ENCODE data around the gene CACNA1C. TPM values are rescaled to one million over a fixed set of nuclear protein-coding genes. Genes with fewer than 3 reads are reported as not detected.

Gene CACNA1C
- total RNA-seq, 1 experiment from 2014 or later: not detected

DNA sequence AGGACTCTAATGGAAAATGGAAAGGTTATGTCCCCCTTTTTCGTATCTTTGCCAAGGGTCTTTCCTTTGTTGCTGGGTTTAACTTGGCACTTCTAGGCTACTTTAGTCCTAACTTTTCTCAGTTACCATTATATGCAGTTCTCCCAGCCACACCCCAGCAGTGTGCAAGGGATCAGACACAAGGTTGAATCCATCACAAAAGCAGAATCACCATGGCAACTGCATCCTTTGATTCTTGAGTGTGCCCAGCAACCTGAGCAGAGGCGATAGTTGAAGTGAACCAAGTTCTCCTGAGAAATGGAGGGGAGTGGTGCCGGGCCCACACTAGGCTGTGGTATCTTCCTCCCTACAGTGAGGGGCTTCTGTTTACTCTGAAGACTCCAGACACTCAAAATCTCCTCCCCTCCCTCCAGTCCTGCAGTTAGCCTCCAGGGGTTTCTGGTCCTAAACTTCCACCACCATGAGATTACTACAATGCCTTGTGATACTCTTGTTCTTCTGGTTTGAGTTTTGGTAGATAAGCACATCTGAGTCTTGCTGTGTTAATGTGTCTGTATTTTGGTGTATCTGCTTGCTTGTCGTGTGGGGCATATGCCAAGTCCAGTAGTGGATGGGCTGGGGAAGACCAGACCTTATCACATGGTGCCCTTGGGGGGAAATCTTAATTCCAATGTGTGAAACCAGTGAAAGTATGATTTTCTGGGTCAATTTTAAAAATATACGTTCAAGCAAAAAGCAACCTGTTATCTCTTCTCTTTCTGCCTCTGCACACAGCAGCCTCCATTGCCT, 183.9 kb downstream of the CACNA1C start:
- H3K9me2 ChIP-seq (ENCODE audit: insufficient read depth): no peaks in the 10 kb centered on the region
- no TSS peak for BruUV-seq (replicated peaks)
- peaks cover 73% of the 10 kb centered on the region for H3K27me3 ChIP-seq (ENCODE audit: insufficient read depth, low read depth)
- H3K4me2 ChIP-seq: no peak overlapping the region
- no peaks in the 10 kb centered on the region for H4K20me1 ChIP-seq (ENCODE audit: insufficient read depth)
- DNase-seq: no peak
- H3K36me3 ChIP-seq (ENCODE audit: low read depth): no peaks in the 10 kb centered on the region
- H3K9me3 ChIP-seq (ENCODE audit: insufficient read depth, low read depth): no peaks in the 10 kb centered on the region
- no peaks in the 10 kb centered on the region for H3K79me2 ChIP-seq (ENCODE audit: low read depth)
- CTCF ChIA-PET: no interaction called here
- no peaks in the 10 kb centered on the region for H3F3A ChIP-seq (ENCODE audit: insufficient read depth, low read depth)
- intact Hi-C loops (cut with micrococcal nuclease; ENCODE audit: unreplicated experiment): no loop called here
- TF ChIP-seq, protein P1, sequence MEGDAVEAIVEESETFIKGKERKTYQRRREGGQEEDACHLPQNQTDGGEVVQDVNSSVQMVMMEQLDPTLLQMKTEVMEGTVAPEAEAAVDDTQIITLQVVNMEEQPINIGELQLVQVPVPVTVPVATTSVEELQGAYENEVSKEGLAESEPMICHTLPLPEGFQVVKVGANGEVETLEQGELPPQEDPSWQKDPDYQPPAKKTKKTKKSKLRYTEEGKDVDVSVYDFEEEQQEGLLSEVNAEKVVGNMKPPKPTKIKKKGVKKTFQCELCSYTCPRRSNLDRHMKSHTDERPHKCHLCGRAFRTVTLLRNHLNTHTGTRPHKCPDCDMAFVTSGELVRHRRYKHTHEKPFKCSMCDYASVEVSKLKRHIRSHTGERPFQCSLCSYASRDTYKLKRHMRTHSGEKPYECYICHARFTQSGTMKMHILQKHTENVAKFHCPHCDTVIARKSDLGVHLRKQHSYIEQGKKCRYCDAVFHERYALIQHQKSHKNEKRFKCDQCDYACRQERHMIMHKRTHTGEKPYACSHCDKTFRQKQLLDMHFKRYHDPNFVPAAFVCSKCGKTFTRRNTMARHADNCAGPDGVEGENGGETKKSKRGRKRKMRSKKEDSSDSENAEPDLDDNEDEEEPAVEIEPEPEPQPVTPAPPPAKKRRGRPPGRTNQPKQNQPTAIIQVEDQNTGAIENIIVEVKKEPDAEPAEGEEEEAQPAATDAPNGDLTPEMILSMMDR (conservative IDR thresholded peaks at IDR 0.05): no peak
- no peak for TF ChIP-seq EZH2 (IDR thresholded peaks at IDR 0.05; ENCODE audit: low read depth)
- no peaks in the 10 kb centered on the region for H3K4me1 ChIP-seq (replicated peaks; ENCODE audit: insufficient read depth)
- H3K27ac ChIP-seq: no peak overlapping the region
- POLR2A ChIA-PET (ENCODE audit: unreplicated experiment): no interaction called here
- H2AFZ ChIP-seq: no peak overlapping the region
- H3K4me3 ChIP-seq: no peak overlapping the region

DNA sequence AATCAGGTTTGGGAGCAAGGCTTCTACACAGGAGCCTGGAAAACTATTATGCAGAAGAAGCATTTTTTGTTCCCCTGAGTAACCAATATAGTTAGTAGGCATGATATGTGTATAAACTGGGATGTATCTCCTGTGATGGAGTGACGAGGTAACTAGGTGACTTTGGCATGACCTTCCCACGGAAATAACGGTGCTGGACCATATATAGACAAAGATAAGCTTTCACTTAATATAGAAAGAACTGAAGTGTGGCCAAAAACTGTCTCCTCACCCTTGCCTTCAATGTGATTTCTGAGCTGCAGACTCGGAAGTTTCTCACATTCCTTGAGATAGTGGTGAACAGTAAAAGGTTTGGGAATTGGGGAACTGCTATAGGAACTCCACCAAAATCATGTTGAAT, 185.3 kb downstream of the CACNA1C start:
- H3F3A ChIP-seq (ENCODE audit: insufficient read depth, low read depth): no peaks in the 10 kb centered on the region
- H3K4me1 ChIP-seq (replicated peaks; ENCODE audit: insufficient read depth): no peaks in the 10 kb centered on the region
- H3K27ac ChIP-seq: no peak overlapping the region
- BruUV-seq (replicated peaks): no TSS peak
- H3K36me3 ChIP-seq (ENCODE audit: low read depth): no peaks in the 10 kb centered on the region
- no peak for TF ChIP-seq EZH2 (IDR thresholded peaks at IDR 0.05; ENCODE audit: low read depth)
- TF ChIP-seq, protein P1 (conservative IDR thresholded peaks at IDR 0.05): no peak
- H3K9me2 ChIP-seq (ENCODE audit: insufficient read depth): no peaks in the 10 kb centered on the region
- no peak overlapping the region for H3K4me3 ChIP-seq
- H2AFZ ChIP-seq: no peak overlapping the region
- intact Hi-C loops (cut with micrococcal nuclease; ENCODE audit: unreplicated experiment): no loop called here
- POLR2A ChIA-PET (ENCODE audit: unreplicated experiment): no interaction called here
- DNase-seq: no peak
- no peaks in the 10 kb centered on the region for H3K9me3 ChIP-seq (ENCODE audit: insufficient read depth, low read depth)
- H3K27me3 ChIP-seq (ENCODE audit: insufficient read depth, low read depth): peaks cover 76% of the 10 kb centered on the region
- H3K4me2 ChIP-seq: no peak overlapping the region
- no peaks in the 10 kb centered on the region for H4K20me1 ChIP-seq (ENCODE audit: insufficient read depth)
- CTCF ChIA-PET: no interaction called here
- no peaks in the 10 kb centered on the region for H3K79me2 ChIP-seq (ENCODE audit: low read depth)

DNA sequence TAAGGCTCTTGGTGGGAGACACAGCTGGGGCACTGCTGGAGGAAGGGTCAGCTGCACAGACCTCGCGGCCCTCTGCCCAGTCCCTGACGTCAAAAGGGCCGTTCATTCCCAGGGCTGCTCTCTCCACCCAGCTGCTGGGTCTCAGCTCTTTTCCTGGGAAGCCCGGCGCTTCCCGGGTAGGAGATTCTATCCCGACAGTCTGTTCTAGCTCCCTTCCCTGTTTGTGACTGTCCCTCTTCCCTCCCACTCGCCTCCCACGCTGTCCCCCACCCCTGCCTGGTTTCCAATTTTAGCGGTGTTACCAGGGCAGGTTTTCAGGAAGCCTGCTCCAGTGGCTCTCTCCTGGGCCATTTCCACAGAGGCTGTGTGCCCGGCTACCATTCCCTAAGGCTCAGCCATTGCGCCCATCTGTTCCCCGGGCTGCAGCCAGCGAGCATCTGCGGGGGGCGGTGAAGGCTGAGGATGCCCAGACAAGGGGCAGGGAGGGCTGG, 186.6 kb downstream of the CACNA1C start:
- TF ChIP-seq EZH2 (IDR thresholded peaks at IDR 0.05; ENCODE audit: low read depth): no peak
- TF ChIP-seq, protein P1 (conservative IDR thresholded peaks at IDR 0.05): no peak
- H3K79me2 ChIP-seq (ENCODE audit: low read depth): no peaks in the 10 kb centered on the region
- H3F3A ChIP-seq (ENCODE audit: insufficient read depth, low read depth): no peaks in the 10 kb centered on the region
- no peak overlapping the region for H3K4me3 ChIP-seq
- no peaks in the 10 kb centered on the region for H3K9me2 ChIP-seq (ENCODE audit: insufficient read depth)
- ChIA-PET POLR2A (ENCODE audit: unreplicated experiment) (no interaction called here), CTCF (no interaction called here)
- DNase-seq: no peak
- no peaks in the 10 kb centered on the region for H3K36me3 ChIP-seq (ENCODE audit: low read depth)
- no peaks in the 10 kb centered on the region for H4K20me1 ChIP-seq (ENCODE audit: insufficient read depth)
- no peak overlapping the region for H3K4me2 ChIP-seq
- intact Hi-C loops (cut with micrococcal nuclease; ENCODE audit: unreplicated experiment): no loop called here
- H3K4me1 ChIP-seq (replicated peaks; ENCODE audit: insufficient read depth): no peaks in the 10 kb centered on the region
- H3K27me3 ChIP-seq (ENCODE audit: insufficient read depth, low read depth): peaks cover 81% of the 10 kb centered on the region
- H3K27ac ChIP-seq: no peak overlapping the region
- H3K9me3 ChIP-seq (ENCODE audit: insufficient read depth, low read depth): no peaks in the 10 kb centered on the region
- H2AFZ ChIP-seq: no peak overlapping the region
- no TSS peak for BruUV-seq (replicated peaks)

Data from PC-9 (cell line).